Pancreas (tissue), 10 donors: ENCODE measurements around the gene SGMS1. TPM values are rescaled to one million over a fixed set of nuclear protein-coding genes. Genes with fewer than 3 reads are reported as not detected.

Experiments used
- ATAC-seq, 4 donors: fragments of 200-7000 bp; cut with Tn5 transposase; one replicate each; pipeline versions ENCODE4 v1.8.0 to v1.9.1; 2020; ENCODE audit warnings: mild to moderate bottlenecking in 4 of 4, moderate library complexity in 4 of 4
- DNase-seq, 6 donors: peaks; one replicate each; pipeline ENCODE4 v3.0.0-alpha.2; 2020
- FAIRE-seq: peaks from 2 replicates; lab custom pipeline; 2012; peaks lifted over from hg19 to GRCh38; lab: Jason Lieb, UNC
- H3K27ac ChIP-seq, 4 donors: fragments of 200-600 bp; sonication (generic); 1 replicate in 3 of 4; 2 replicates in 1 of 4; pipeline versions ENCODE4 v1.5.0 to v1.8.0; 2020
- H3K27me3 ChIP-seq, 4 donors: fragments of 200-600 bp; one replicate each; pipeline ENCODE4 v1.8.0; 2021
- H3K36me3 ChIP-seq, 3 donors: fragments of 200-600 bp; sonication (generic) in 1 of 3; one replicate each; pipeline versions ENCODE4 v1.5.0 to v1.8.0; 2020 to 2021
- H3K4me1 ChIP-seq, 3 donors: fragments of 200-600 bp; one replicate each; pipeline ENCODE4 v1.8.0; 2021
- H3K4me3 ChIP-seq, 4 donors: fragments of 200-600 bp; sonication (generic) in 2 of 4; one replicate each; pipeline versions ENCODE4 v1.5.0 to v1.8.0; 2020 to 2021
- H3K9me3 ChIP-seq, 4 donors: fragments of 200-600 bp; one replicate each; pipeline ENCODE4 v1.8.0; 2021
- WGBS, 2 donors: extraction: QIAGEN DNeasy Blood & Tissue Kit; methylation state at CpG; one replicate each; pipeline ENCODE4 v1.1.7; 2013; 5-methylcytosine and 5-hydroxymethylcytosine counted together
- intact Hi-C, 3 donors: fragments of 100-400 bp; cut with DNase I; formaldehyde crosslinking; loops; one replicate each; pipeline versions ENCODE4 v1.11.1 to v1.14.2; 2022
- polyA plus RNA-seq, 2 donors: library from polyadenylated mRNA; stranded (reverse); fragments of 200-250 nt; gene quantifications; one replicate each; pipeline ENCODE4 v1.2.3, GENCODE V29; 2013
- total RNA-seq, 6 donors: library from RNA; stranded (reverse); fragmentation: NEBNext Ultra II Directional in 4 of 6; extraction: Animal tissue kit (Norgen Biotek cat#: 25700) in 4 of 6; gene quantifications; one replicate each; pipeline versions ENCODE4 v1.2.1 to v1.2.4, GENCODE V29; 2021 to 2023
- TF ChIP-seq, protein P1 (sequence below), 4 donors: fragments of 200-600 bp; sonication (generic) in 3 of 4; IDR thresholded peaks; one replicate each; pipeline versions ENCODE4 v1.5.0 to v1.8.0; 2021; ENCODE audit warnings: antibody characterized with exemption in 4 of 4
- donor health status: healthy with polysubstance abuse.
- donor health status: DM: no; HTN: no; CAD: no; lungs with moderate emphysema.
- donor health status: DM: no; HTN: no; CAD: no.
- donor health status: control.
- donor health status: control.
- donor health status: Bipolar disorder and iron deficiency.
- donor health status: DM: yes; HTN: yes; CAD: no.
- donor health status: DM: no; HTN: no; CAD: no.
- donor health status: DM: no; HTN: no; CAD: no.
- donor health status: DM: yes; HTN: yes; CAD: no.

The SGMS1 gene
- total and polyA plus RNA-seq, 8 donors = 4.8 to 21.6 (median 13.2) TPM

GRCh38 chr10:50520115-50520514 is 103.6 kb downstream of the SGMS1 start:
- DNase-seq (no peak), FAIRE-seq (no peak)
- 99% methylated on average over 3 of the region's 3 CpGs for WGBS, 2 donors

DNA sequence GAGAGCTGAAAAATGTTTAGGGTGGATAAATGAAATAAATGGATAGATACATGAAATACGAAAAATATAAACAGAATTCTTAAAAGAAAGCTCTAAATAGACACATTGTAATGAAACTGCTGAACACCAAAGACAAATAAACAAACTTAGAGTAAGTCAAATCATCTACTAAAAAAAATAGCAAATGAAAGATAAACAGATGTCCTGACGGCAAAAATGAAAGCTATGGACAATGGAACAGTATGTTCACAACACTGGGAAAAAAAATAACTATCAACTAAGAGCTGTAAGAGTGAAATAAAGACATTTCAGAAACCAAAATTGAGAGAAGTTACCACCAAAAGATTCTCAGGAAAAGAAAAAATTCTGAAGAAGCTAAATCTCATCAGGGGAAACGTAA is 106.1 kb downstream of the SGMS1 start:
- intact Hi-C loops = no loop called here
- Histone ChIP-seq H3K4me1 (peaks cover 7 to 13% (median 9%) of the 10 kb centered on the region in 3 donors), H3K27ac (no peak overlapping the region), H3K9me3 (no peaks in the 10 kb centered on the region), H3K27me3 (no peaks in the 10 kb centered on the region), H3K36me3 (no peaks in the 10 kb centered on the region), H3K4me3 (no peak overlapping the region)
- no peak for ATAC-seq
- TF ChIP-seq, protein P1, sequence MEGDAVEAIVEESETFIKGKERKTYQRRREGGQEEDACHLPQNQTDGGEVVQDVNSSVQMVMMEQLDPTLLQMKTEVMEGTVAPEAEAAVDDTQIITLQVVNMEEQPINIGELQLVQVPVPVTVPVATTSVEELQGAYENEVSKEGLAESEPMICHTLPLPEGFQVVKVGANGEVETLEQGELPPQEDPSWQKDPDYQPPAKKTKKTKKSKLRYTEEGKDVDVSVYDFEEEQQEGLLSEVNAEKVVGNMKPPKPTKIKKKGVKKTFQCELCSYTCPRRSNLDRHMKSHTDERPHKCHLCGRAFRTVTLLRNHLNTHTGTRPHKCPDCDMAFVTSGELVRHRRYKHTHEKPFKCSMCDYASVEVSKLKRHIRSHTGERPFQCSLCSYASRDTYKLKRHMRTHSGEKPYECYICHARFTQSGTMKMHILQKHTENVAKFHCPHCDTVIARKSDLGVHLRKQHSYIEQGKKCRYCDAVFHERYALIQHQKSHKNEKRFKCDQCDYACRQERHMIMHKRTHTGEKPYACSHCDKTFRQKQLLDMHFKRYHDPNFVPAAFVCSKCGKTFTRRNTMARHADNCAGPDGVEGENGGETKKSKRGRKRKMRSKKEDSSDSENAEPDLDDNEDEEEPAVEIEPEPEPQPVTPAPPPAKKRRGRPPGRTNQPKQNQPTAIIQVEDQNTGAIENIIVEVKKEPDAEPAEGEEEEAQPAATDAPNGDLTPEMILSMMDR (IDR thresholded peaks at IDR 0.05) = no peak
- no peak for FAIRE-seq
- no peak for DNase-seq
- 75 to 84% methylated on average over 3 of the region's 3 CpGs for WGBS, 2 donors

More at GRCh38 chr10:50520115-50520514, 103.6 kb downstream of the SGMS1 start:
- no peak overlapping the region for H3K4me3 ChIP-seq
- no peaks in the 10 kb centered on the region for H3K27me3 ChIP-seq
- H3K27ac ChIP-seq = no peak overlapping the region
- TF ChIP-seq, protein P1 (IDR thresholded peaks at IDR 0.05) = no peak
- H3K4me1 ChIP-seq = peaks cover 2 to 5% (median 3%) of the 10 kb centered on the region in 3 donors
- intact Hi-C loops = no loop called here
- ATAC-seq = no peak
- H3K9me3 ChIP-seq = no peaks in the 10 kb centered on the region
- no peaks in the 10 kb centered on the region for H3K36me3 ChIP-seq

- TF ChIP-seq, protein P1 (IDR thresholded peaks at IDR 0.05) = no peak
- ATAC-seq (no peak), FAIRE-seq (no peak), DNase-seq (no peak)
- intact Hi-C loops = no loop called here
- no peaks in the 10 kb centered on the region for H3K9me3 ChIP-seq
- no peaks in the 10 kb centered on the region for H3K36me3 ChIP-seq
- H3K27me3 ChIP-seq = no peaks in the 10 kb centered on the region
- no peak overlapping the region for H3K27ac ChIP-seq
- 30 to 40% methylated on average over 1 of the region's 1 CpG for WGBS, 2 donors
- H3K4me1 ChIP-seq = peaks cover 13 to 26% (median 17%) of the 10 kb centered on the region in 3 donors
- H3K4me3 ChIP-seq = no peak overlapping the region
Observed at GRCh38 chr10:50516171-50516570, 107.6 kb downstream of the SGMS1 start.

DNA sequence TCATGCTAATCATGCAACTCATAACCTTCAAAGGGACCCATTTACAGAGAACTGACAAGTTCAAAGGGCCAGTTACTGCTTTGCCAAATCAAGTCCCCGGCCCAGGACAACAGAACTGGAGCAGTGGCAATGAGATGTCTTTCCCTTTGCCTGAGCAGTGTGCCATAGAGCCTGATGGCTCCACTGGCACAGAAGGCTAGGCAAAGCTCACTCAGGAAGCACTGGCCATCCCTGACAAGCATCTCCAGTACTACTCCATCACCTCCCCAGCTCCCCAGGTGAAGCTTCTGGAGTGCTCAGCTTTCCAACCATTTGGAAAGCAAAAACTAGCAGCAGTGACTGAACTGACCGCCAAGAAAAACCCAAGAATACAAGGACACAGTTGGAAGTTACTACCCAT is 108.3 kb downstream of the SGMS1 start:
- ATAC-seq = peak in 2 of 4 donors; percentile 20 to 35
- no peak for FAIRE-seq
- no peaks in the 10 kb centered on the region for H3K27me3 ChIP-seq
- WGBS, 2 donors = 69 to 79% methylated on average over 2 of the region's 2 CpGs
- no peaks in the 10 kb centered on the region for H3K36me3 ChIP-seq
- no peak overlapping the region for H3K4me3 ChIP-seq
- TF ChIP-seq, protein P1 (IDR thresholded peaks at IDR 0.05) = no peak
- peaks cover 13 to 31% (median 17%) of the 10 kb centered on the region in 3 donors for H3K4me1 ChIP-seq
- no peaks in the 10 kb centered on the region for H3K9me3 ChIP-seq
- H3K27ac ChIP-seq = peak overlapping the region in 1 of 4 donors; percentile 13
- intact Hi-C loops = no loop called here
- DNase-seq = no peak

DNA sequence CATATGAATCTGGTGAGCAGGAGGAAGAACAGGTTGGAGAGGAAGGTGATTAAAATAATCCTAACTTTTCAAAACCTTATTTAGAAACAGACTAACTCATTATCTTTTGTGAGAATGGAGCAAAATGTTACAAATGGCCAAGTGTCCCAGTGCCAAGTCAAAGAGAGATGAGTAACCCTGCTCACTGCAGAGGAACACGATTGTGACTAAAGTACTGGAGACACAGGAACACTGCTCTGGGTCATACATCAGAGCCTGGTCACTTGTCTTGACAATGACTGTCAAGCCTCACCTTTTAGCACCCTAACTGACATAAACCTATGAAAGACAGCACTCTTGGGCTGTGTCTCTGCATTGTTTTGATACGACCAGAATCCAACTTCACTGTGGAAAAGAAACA is 108.8 kb downstream of the SGMS1 start:
- intact Hi-C loops = no loop called here
- Histone ChIP-seq H3K9me3 (no peaks in the 10 kb centered on the region), H3K27me3 (no peaks in the 10 kb centered on the region), H3K27ac (peak overlapping the region in 1 of 4 donors; percentile 13), H3K4me1 (peaks cover 14 to 31% (median 19%) of the 10 kb centered on the region in 3 donors), H3K36me3 (no peaks in the 10 kb centered on the region), H3K4me3 (no peak overlapping the region)
- peak; percentile 47 to 76 (median 68) for ATAC-seq
- 36 to 37% methylated on average over 2 of the region's 2 CpGs for WGBS, 2 donors
- DNase-seq = peak in 1 of 6 donors; percentile 20
- TF ChIP-seq, protein P1 (IDR thresholded peaks at IDR 0.05) = no peak
- no peak for FAIRE-seq
